Motor neuron (in vitro differentiated cells): ENCODE results near the gene HSD17B4. TPM values are rescaled to one million over a fixed set of nuclear protein-coding genes. Genes with fewer than 3 reads are reported as not detected.

Experiments used
- ATAC-seq, 8 experiments: fragments of 200-7000 bp; cut with Tn5 transposase; replicated peaks in 6 of 8; 2 replicates each; pipeline ENCODE4 v1.8.0; 2021; ENCODE audit warnings: mild to moderate bottlenecking in 8 of 8, moderate library complexity in 8 of 8
- H3K27ac ChIP-seq, 2 donors: fragments of 250-450 bp; sonication (Bioruptor Pico); 2 replicates each; pipeline ENCODE4 v1.9.0; 2021; ENCODE audit warnings: antibody characterized with exemption in 2 of 2, mild to moderate bottlenecking in 2 of 2, moderate library complexity in 1 of 2
- H3K4me1 ChIP-seq, 2 donors: fragments of 250-450 bp; sonication (Bioruptor Pico); replicated peaks in 1 of 2; 2 replicates each; pipeline ENCODE4 v1.6.1; 2021; ENCODE audit warnings: antibody characterized with exemption in 2 of 2, mild to moderate bottlenecking in 2 of 2, moderate library complexity in 1 of 2
- H3K4me3 ChIP-seq, 5 donors: fragments of 250-450 bp; sonication (Bioruptor Pico); 2 replicates each; pipeline ENCODE4 v1.9.0; 2021; ENCODE audit warnings: antibody characterized with exemption in 5 of 5, mild to moderate bottlenecking in 5 of 5, moderate library complexity in 4 of 5
- WGBS, 10 experiments: fragments of 450-650 bp; shearing (Covaris generic); methylation state at CpG; one replicate each; pipeline ENCODE4 v1.0.0; 2022; 5-methylcytosine and 5-hydroxymethylcytosine counted together
- in situ Hi-C, 9 experiments: fragments of 400-800 bp; cut with MboI; loops; one replicate each; pipeline ENCODE4 v1.15.0; 2021; ENCODE audit warnings: low sequenced_read_pairs in 9 of 9, low pct_unique_long_range_greater_than_20kb in 2 of 9; ENCODE audit not compliant: unreplicated experiment in 9 of 9
- total RNA-seq, 8 experiments: library from RNA; unstranded; fragments of 300-600 nt; gene quantifications; 2 replicates each; pipeline versions ENCODE4 v1.2.3 to v1.2.4, GENCODE V29; 2022

HSD17B4 gene
- total RNA-seq, 8 experiments from 2014 or later: 68.4 to 149 (median 85.2) TPM

DNA sequence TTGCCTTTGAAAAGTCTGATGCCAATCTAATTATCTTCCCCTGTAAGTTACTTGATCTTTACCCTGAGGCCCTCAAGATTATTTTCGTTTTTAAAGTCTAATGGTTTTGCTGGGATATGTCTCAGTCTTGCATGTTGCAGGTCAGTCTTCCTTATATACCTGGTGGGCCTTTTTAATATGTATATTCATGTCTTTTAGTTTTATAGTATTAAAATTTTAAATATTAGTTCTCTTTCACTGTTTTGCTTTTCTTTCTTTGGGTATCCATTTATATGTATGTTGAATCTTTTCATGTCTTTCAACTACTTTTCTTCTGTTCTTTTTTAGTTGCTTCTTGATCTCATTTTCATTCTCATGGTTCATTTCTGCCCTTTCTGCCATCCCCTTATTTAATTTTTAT, 68.9 kb downstream of the HSD17B4 start:
- Histone ChIP-seq H3K4me3 (no peak overlapping the region), H3K4me1 (no peaks in the 10 kb centered on the region), H3K27ac (no peak overlapping the region)
- ATAC-seq: no peak
- in situ Hi-C loops: no loop called here
- 0 to 100% (median 63%) methylated on average over 1 of the region's 1 CpG for WGBS, 10 experiments

DNA sequence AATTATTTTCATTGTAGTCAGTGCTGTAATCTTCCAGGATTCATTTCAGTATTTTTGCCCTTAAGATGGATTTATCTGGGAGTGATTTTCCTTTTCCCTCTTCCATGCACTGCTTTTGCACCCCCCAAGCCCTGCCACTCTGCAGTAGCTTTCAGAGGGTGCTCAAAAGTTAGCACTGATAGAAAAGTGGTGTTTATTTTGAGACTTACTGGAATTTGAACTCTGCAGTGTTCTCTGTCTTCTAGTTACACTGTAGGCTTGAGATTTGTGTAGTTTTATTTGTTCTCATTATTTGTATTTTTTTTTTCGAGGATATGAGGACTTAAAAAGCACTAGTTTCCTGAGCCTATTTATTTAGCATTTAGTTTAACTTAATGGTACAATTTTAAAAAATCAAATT, 70.5 kb downstream of the HSD17B4 start:
- in situ Hi-C loops: no loop called here
- Histone ChIP-seq H3K4me1 (no peaks in the 10 kb centered on the region), H3K4me3 (no peak overlapping the region), H3K27ac (no peak overlapping the region)
- WGBS, 10 experiments: 50 to 100% (median 91%) methylated on average over 1 of the region's 1 CpG; no CpG with 5 or more reads in 1 of the 10 experiments
- ATAC-seq: peak in 1 of 8 experiments; percentile 24

GRCh38 chr5:119524485-119524884, 72.2 kb downstream of the HSD17B4 start:
- in situ Hi-C loops: no loop called here
- no peaks in the 10 kb centered on the region for H3K4me1 ChIP-seq
- H3K27ac ChIP-seq: no peak overlapping the region
- no peak overlapping the region for H3K4me3 ChIP-seq
- no peak for ATAC-seq
- WGBS, 10 experiments: 80 to 100% (median 94%) methylated on average over 1 to 3 of the region's 3 CpGs; no CpG with 5 or more reads in 2 of the 10 experiments

- Histone ChIP-seq H3K4me3 (no peak overlapping the region), H3K27ac (no peak overlapping the region), H3K4me1 (no peaks in the 10 kb centered on the region)
- 71 to 100% (median 91%) methylated on average over 1 of the region's 1 CpG; no CpG with 5 or more reads in 2 of the 10 experiments for WGBS, 10 experiments
- no peak for ATAC-seq
- in situ Hi-C loops: no loop called here
Measured at GRCh38 chr5:119527351-119527750, 75.1 kb downstream of the HSD17B4 start.

DNA sequence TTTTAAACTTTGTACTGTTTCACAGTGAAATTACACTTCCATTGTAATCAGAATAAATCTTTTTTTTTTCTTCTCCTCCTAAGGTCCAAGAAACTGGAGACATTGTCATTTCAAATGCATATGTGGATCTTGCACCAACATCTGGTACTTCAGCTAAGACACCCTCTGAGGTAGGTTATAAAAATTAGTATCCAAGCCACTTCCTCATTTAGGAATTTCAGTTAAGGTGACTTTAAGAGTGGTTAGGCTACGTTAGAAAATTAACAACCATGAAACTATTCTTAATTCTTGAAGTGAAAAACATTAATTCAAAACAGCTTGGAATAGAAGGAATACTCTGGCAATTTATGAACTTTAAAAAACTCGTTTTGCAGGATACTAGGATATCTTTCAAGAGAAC, 77.5 kb downstream of the HSD17B4 start:
- Histone ChIP-seq H3K4me3 (no peak overlapping the region), H3K4me1 (no peaks in the 10 kb centered on the region), H3K27ac (no peak overlapping the region)
- in situ Hi-C loops: no loop called here
- 4 to 100% (median 92%) methylated on average over 1 to 2 of the region's 2 CpGs for WGBS, 10 experiments
- no peak for ATAC-seq

GRCh38 chr5:119532637-119533036, 80.3 kb downstream of the HSD17B4 start:
- WGBS, 10 experiments: 50 to 100% (median 83%) methylated on average over 1 to 3 of the region's 3 CpGs
- no peak for ATAC-seq
- Histone ChIP-seq H3K4me3 (no peak overlapping the region), H3K27ac (no peak overlapping the region), H3K4me1 (no peaks in the 10 kb centered on the region)
- in situ Hi-C loops: no loop called here

GRCh38 chr5:119537704-119538103, 85.4 kb downstream of the HSD17B4 start:
- in situ Hi-C loops: no loop called here
- WGBS, 10 experiments: 83 to 100% (median 100%) methylated on average over 1 to 2 of the region's 2 CpGs; no CpG with 5 or more reads in 3 of the 10 experiments

GRCh38 chr5:119541716-119542115, 89.4 kb downstream of the HSD17B4 start:
- in situ Hi-C loops: no loop called here
- WGBS, 10 experiments: 20 to 100% (median 100%) methylated on average over 1 of the region's 1 CpG; no CpG with 5 or more reads in 3 of the 10 experiments
- ATAC-seq: no peak
- H3K27ac ChIP-seq: no peak overlapping the region
- no peak overlapping the region for H3K4me3 ChIP-seq
- no peaks in the 10 kb centered on the region for H3K4me1 ChIP-seq

More at GRCh38 chr5:119537704-119538103, 85.4 kb downstream of the HSD17B4 start:
- ATAC-seq: peak in 1 of 8 experiments; percentile 68
- H3K4me1 ChIP-seq: no peaks in the 10 kb centered on the region
- H3K27ac ChIP-seq: no peak overlapping the region
- H3K4me3 ChIP-seq: no peak overlapping the region

DNA sequence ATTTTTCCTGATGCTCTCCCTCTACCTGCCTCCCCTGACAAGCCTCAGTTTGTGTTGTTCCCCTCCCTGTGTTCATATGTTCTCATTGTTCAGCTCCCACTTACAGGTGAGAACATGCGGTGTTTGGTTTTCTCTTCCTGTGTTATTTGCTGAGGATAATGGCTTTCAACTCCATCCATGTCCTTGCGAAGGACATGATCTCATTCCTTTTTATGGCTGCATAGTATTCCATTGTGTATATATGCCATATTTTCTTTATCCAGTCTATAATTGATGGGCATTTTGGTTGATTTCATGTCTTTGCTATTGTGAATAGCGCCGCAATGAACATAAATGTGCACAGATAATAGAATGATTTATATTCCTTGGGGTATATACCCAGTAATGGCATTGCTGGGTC, 99.5 kb downstream of the HSD17B4 start:
- H3K4me1 ChIP-seq: no peaks in the 10 kb centered on the region
- H3K27ac ChIP-seq: no peak overlapping the region
- ATAC-seq: no peak
- no peak overlapping the region for H3K4me3 ChIP-seq
- WGBS, 10 experiments: 55 to 100% (median 93%) methylated on average over 1 to 4 of the region's 4 CpGs; no CpG with 5 or more reads in 2 of the 10 experiments
- in situ Hi-C loops: no loop called here

- ATAC-seq: no peak
- no peak overlapping the region for H3K27ac ChIP-seq
- no peak overlapping the region for H3K4me3 ChIP-seq
- in situ Hi-C loops: no loop called here
- no peaks in the 10 kb centered on the region for H3K4me1 ChIP-seq
- WGBS, 10 experiments: 17 to 100% (median 72%) methylated on average over 1 to 2 of the region's 2 CpGs
Measured at GRCh38 chr5:119554597-119554996, 102.3 kb downstream of the HSD17B4 start.

DNA sequence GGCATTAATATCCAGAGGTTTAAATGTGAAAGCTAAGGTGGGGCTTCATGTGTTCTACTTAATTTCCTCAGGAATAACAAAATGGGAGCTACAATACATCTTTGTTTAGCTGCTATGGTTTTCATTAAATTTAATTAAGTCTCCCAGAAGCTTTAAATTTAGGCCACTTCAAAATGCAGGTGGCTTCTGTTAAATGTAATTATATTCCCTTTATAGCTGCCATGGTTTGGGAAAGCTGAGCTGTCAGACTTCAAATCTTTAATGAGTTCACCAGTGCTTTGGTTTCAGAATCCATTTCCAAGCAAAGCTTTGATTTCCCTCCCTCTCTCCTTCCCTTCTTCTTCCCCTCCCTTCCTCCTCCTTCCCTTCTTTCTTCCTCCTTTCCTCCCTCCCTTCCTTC, 118.6 kb downstream of the HSD17B4 start:
- no peak overlapping the region for H3K4me3 ChIP-seq
- ATAC-seq: no peak

GRCh38 chr5:119578937-119579336, 126.6 kb downstream of the HSD17B4 start:
- no peaks in the 10 kb centered on the region for H3K4me1 ChIP-seq
- no peak overlapping the region for H3K27ac ChIP-seq
- WGBS, 10 experiments: 44 to 96% (median 58%) methylated on average over 2 to 3 of the region's 3 CpGs; no CpG with 5 or more reads in 2 of the 10 experiments
- in situ Hi-C loops: no loop called here
- ATAC-seq: peak in 3 of 8 experiments; percentile 43 to 78 (median 55)
- no peak overlapping the region for H3K4me3 ChIP-seq

More for the DNA sequence above, 118.6 kb downstream of the HSD17B4 start:
- in situ Hi-C loops: no loop called here
- Histone ChIP-seq H3K27ac (no peak overlapping the region), H3K4me1 (no peaks in the 10 kb centered on the region)

GRCh38 chr5:119582987-119583386, 130.7 kb downstream of the HSD17B4 start:
- H3K4me1 ChIP-seq: no peaks in the 10 kb centered on the region
- ATAC-seq: peak in 1 of 8 experiments; percentile 25
- in situ Hi-C loops: no loop called here
- 0 to 29% (median 0%) methylated on average over 1 of the region's 1 CpG; no CpG with 5 or more reads in 5 of the 10 experiments for WGBS, 10 experiments
- no peak overlapping the region for H3K4me3 ChIP-seq
- H3K27ac ChIP-seq: no peak overlapping the region

DNA sequence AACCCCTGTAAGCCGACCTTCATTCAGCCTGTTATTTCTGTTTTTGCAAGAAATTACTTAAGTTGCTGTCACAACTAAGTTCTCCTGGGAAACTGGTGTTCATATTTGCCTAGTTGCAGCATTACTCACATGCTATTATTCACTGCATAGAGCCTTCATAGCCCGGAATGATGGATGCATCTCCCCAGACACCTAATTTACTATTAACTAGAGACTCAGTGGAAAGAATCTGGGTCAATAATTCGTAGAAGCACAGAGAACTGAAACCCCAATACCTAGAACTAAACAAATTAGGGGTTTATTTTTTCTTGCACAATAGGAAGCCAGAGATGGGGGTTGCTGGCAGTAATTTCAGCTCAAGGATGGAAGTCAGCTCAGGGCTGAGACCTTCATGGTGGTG, 131.4 kb downstream of the HSD17B4 start:
- Histone ChIP-seq H3K27ac (no peak overlapping the region), H3K4me1 (no peaks in the 10 kb centered on the region), H3K4me3 (no peak overlapping the region)
- WGBS, 10 experiments: 0 to 83% (median 57%) methylated on average over 1 to 3 of the region's 3 CpGs; no CpG with 5 or more reads in 1 of the 10 experiments
- ATAC-seq: peak in 4 of 8 experiments; percentile 20 to 79 (median 42)
- in situ Hi-C loops: no loop called here
